Esophagus squamous epithelium (tissue), 5 donors: Measurements from ENCODE around the gene STK32C. TPM values are rescaled to one million over a fixed set of nuclear protein-coding genes. Genes with fewer than 3 reads are reported as not detected.

ENCODE experiments used
- DNase-seq: peaks from one replicate; lab custom pipeline; 2025; lab: John Stamatoyannopoulos, UW
- H3K27ac ChIP-seq, 4 donors: fragments of 200-600 bp; sonication (generic); one replicate each; pipeline ENCODE4 v1.5.1; 2016 to 2019; ENCODE audit warnings: mild to moderate bottlenecking in 1 of 4
- H3K27me3 ChIP-seq, 4 donors: fragments of 200-600 bp; sonication (generic); 1 replicate in 3 of 4; 2 replicates in 1 of 4; pipeline versions ENCODE4 v1.5.1 to v1.6.0; 2017 to 2021; ENCODE audit warnings: antibody characterized with exemption in 1 of 4
- H3K36me3 ChIP-seq, 3 donors: fragments of 200-600 bp; sonication (generic); one replicate each; pipeline ENCODE4 v1.5.1; 2016 to 2019
- H3K4me1 ChIP-seq, 3 donors: fragments of 200-600 bp; sonication (generic); one replicate each; pipeline ENCODE4 v1.5.1; 2017 to 2019
- H3K4me3 ChIP-seq, 4 donors: fragments of 200-600 bp; sonication (generic); 1 replicate in 3 of 4; 2 replicates in 1 of 4; pipeline ENCODE4 v1.5.1; 2016 to 2019; ENCODE audit warnings: mild to moderate bottlenecking in 2 of 4, moderate library complexity in 1 of 4
- H3K9me3 ChIP-seq, 3 donors: fragments of 200-600 bp; sonication (generic); one replicate each; pipeline ENCODE4 v1.5.1; 2016 to 2019
- CTCF ChIP-seq, 6 experiments: fragments of 450-650 bp in 4 of 6; fragments of 200-600 bp in 2 of 6; sonication (generic) in 2 of 6; IDR thresholded peaks; one replicate each; pipeline ENCODE4 v1.5.1; 2016 to 2019; ENCODE audit warnings: antibody characterized with exemption in 6 of 6, mild to moderate bottlenecking in 4 of 6, moderate library complexity in 4 of 6
- POLR2A ChIP-seq, 4 donors: fragments of 450-650 bp; IDR thresholded peaks; one replicate each; pipeline ENCODE4 v1.6.1; 2017; ENCODE audit warnings: antibody characterized with exemption in 4 of 4, mild to moderate bottlenecking in 4 of 4, moderate library complexity in 3 of 4
- WGBS, 2 donors: methylation state at CpG; one replicate each; pipeline ENCODE4 v1.1.5; 2018; 5-methylcytosine and 5-hydroxymethylcytosine counted together
- intact Hi-C: fragments of 100-400 bp; cut with DNase I; formaldehyde crosslinking; loops from one replicate; pipeline ENCODE4 v1.15.0; 2022
- total RNA-seq, 4 donors: library from RNA; depleted of rRNA; stranded (reverse); fragments of >200 nt; gene quantifications; one replicate each; pipeline ENCODE4 v1.1.0, GENCODE V29; 2016
- donor health status: DM: yes; HTN: yes; CAD: no.

Gene STK32C
- total RNA-seq, 4 donors from 2014 or later = 2.3 to 5.5 (median 2.6) TPM

- Histone ChIP-seq H3K36me3 (no peaks in the 10 kb centered on the region), H3K4me1 (peaks cover 0 to 15% (median 0%) of the 10 kb centered on the region in 3 donors), H3K27me3 (no peaks in the 10 kb centered on the region), H3K9me3 (no peaks in the 10 kb centered on the region), H3K27ac (no peak overlapping the region), H3K4me3 (no peak overlapping the region)
- no peak for DNase-seq
- intact Hi-C loops = no loop called here
- TF ChIP-seq CTCF (IDR thresholded peaks at IDR 0.05) = no peak
- no peak for TF ChIP-seq POLR2A (IDR thresholded peaks at IDR 0.05)
- WGBS, 2 donors = 88 to 91% methylated on average over 4 to 6 of the region's 6 CpGs
These were observed 78.7 kb downstream of the STK32C start for GRCh38 chr10:132229096-132229495.

- intact Hi-C loops = no loop called here
These were observed 79.1 kb downstream of the STK32C start for GRCh38 chr10:132228616-132229015.

GRCh38 chr10:132227851-132228390 is 79.8 kb downstream of the STK32C start:
- Histone ChIP-seq H3K27me3 (no peaks in the 10 kb centered on the region), H3K9me3 (no peaks in the 10 kb centered on the region), H3K4me3 (no peak overlapping the region), H3K36me3 (no peaks in the 10 kb centered on the region), H3K27ac (no peak overlapping the region), H3K4me1 (peaks cover 0 to 21% (median 0%) of the 10 kb centered on the region in 3 donors)
- intact Hi-C loops = no loop called here
- DNase-seq = no peak
- WGBS, 2 donors = 78 to 95% methylated on average over 5 to 19 of the region's 29 CpGs
- TF ChIP-seq POLR2A (IDR thresholded peaks at IDR 0.05) (no peak), CTCF (IDR thresholded peaks at IDR 0.05) (no peak)

More at GRCh38 chr10:132228616-132229015, 79.1 kb downstream of the STK32C start:
- Histone ChIP-seq H3K9me3 (no peaks in the 10 kb centered on the region), H3K4me1 (peaks cover 0 to 15% (median 0%) of the 10 kb centered on the region in 3 donors), H3K36me3 (no peaks in the 10 kb centered on the region), H3K4me3 (no peak overlapping the region), H3K27ac (no peak overlapping the region), H3K27me3 (no peaks in the 10 kb centered on the region)
- TF ChIP-seq POLR2A (IDR thresholded peaks at IDR 0.05) (no peak), CTCF (IDR thresholded peaks at IDR 0.05) (no peak)
- DNase-seq = no peak
- 90 to 100% methylated on average over 2 to 6 of the region's 14 CpGs for WGBS, 2 donors

- H3K4me3 ChIP-seq = no peak overlapping the region
- H3K27ac ChIP-seq = no peak overlapping the region
- H3K9me3 ChIP-seq = no peaks in the 10 kb centered on the region
- H3K36me3 ChIP-seq = no peaks in the 10 kb centered on the region
- TF ChIP-seq CTCF (IDR thresholded peaks at IDR 0.05) (no peak), POLR2A (IDR thresholded peaks at IDR 0.05) (no peak)
- no peak for DNase-seq
- WGBS, 2 donors = 78% methylated on average over 7 to 14 of the region's 27 CpGs
- H3K4me1 ChIP-seq = peaks cover 0 to 23% (median 0%) of the 10 kb centered on the region in 3 donors
- intact Hi-C loops = no loop called here
- H3K27me3 ChIP-seq = no peaks in the 10 kb centered on the region
These were observed 81.0 kb downstream of the STK32C start for GRCh38 chr10:132226586-132227405.

- no peak overlapping the region for H3K4me3 ChIP-seq
- WGBS, 2 donors = 56 to 88% methylated on average over 4 of the region's 8 CpGs
- intact Hi-C loops = no loop called here
- DNase-seq = no peak
- H3K4me1 ChIP-seq = peaks cover 0 to 21% (median 0%) of the 10 kb centered on the region in 3 donors
- H3K27me3 ChIP-seq = no peaks in the 10 kb centered on the region
- no peaks in the 10 kb centered on the region for H3K36me3 ChIP-seq
- no peak overlapping the region for H3K27ac ChIP-seq
- no peaks in the 10 kb centered on the region for H3K9me3 ChIP-seq
- TF ChIP-seq POLR2A (IDR thresholded peaks at IDR 0.05) = no peak
- TF ChIP-seq CTCF (IDR thresholded peaks at IDR 0.05) = no peak
These were observed 81.9 kb downstream of the STK32C start for GRCh38 chr10:132225849-132226205.
